HepG2 (cell line): ENCODE results near the gene TUBG1. TPM values are rescaled to one million over a fixed set of nuclear protein-coding genes. Genes with fewer than 3 reads are reported as not detected.

Experiments
- BRCA1 ChIP-seq: sonication (generic); formaldehyde crosslinking; IDR thresholded peaks from 2 replicates; pipeline ENCODE4 v1.4.0; 2020; ENCODE audit warnings: missing genetic modification reagents
- CHD4 ChIP-seq: fragments of 200-600 bp; sonication (generic); IDR thresholded peaks from 2 replicates; pipeline ENCODE4 v1.7.0; 2017; ENCODE audit warnings: mild to moderate bottlenecking, low read length, borderline replicate concordance
- E2F5 ChIP-seq: sonication (generic); formaldehyde crosslinking; conservative IDR thresholded peaks from 2 replicates; pipeline ENCODE4 v1.4.0; 2020; ENCODE audit warnings: missing genetic modification reagents
- FOSL1 ChIP-seq: sonication (generic); formaldehyde crosslinking; IDR thresholded peaks from 2 replicates; pipeline ENCODE4 v1.9.0; 2021; ENCODE audit warnings: missing genetic modification reagents, borderline replicate concordance
- HOXA7 ChIP-seq: sonication (generic); formaldehyde crosslinking; IDR thresholded peaks from 2 replicates; pipeline ENCODE4 v1.8.1; 2022; ENCODE audit warnings: mild to moderate bottlenecking, missing genetic modification reagents, moderate library complexity
- KLF13 ChIP-seq: sonication (generic); formaldehyde crosslinking; IDR thresholded peaks from 2 replicates; pipeline ENCODE4 v1.4.0; 2020; ENCODE audit warnings: mild to moderate bottlenecking, missing genetic modification reagents
- MAX ChIP-seq: IDR thresholded peaks from 2 replicates; pipeline ENCODE4 v1.6.1; 2012; ENCODE audit warnings: inconsistent platforms
- MEF2D ChIP-seq: sonication (generic); formaldehyde crosslinking; IDR thresholded peaks from 2 replicates; pipeline ENCODE4 v1.5.1; 2020; ENCODE audit warnings: mild to moderate bottlenecking, missing genetic modification reagents
- NFKBIZ ChIP-seq: IDR thresholded peaks from 2 replicates; pipeline ENCODE4 v1.6.1; 2018; ENCODE audit warnings: missing genetic modification reagents, missing compliant biosample characterization
- RELA ChIP-seq: sonication (generic); formaldehyde crosslinking; IDR thresholded peaks from 2 replicates; pipeline ENCODE4 v1.4.0; 2020; ENCODE audit warnings: missing genetic modification reagents
- ZBED4 ChIP-seq: sonication (generic); formaldehyde crosslinking; IDR thresholded peaks from 2 replicates; pipeline ENCODE4 v1.4.0; 2020; ENCODE audit warnings: missing genetic modification reagents, borderline replicate concordance
- ZNF292 ChIP-seq: sonication (generic); formaldehyde crosslinking; IDR thresholded peaks from 2 replicates; pipeline ENCODE4 v1.8.1; 2022; ENCODE audit warnings: mild to moderate bottlenecking, low read depth, missing genetic modification reagents, borderline replicate concordance
- ZNF333 ChIP-seq: sonication (generic); formaldehyde crosslinking; IDR thresholded peaks from 2 replicates; pipeline ENCODE4 v1.4.0; 2020; ENCODE audit warnings: mild to moderate bottlenecking, missing genetic modification reagents, borderline replicate concordance
- ZNF382 ChIP-seq: sonication (generic); formaldehyde crosslinking; IDR thresholded peaks from 2 replicates; pipeline ENCODE4 v1.5.0; 2020; ENCODE audit warnings: missing genetic modification reagents, mild to moderate bottlenecking, borderline replicate concordance
- polyA plus RNA-seq, 8 experiments: library from polyadenylated mRNA; depleted of rRNA in 3 of 8; stranded (reverse) in 7 of 8; unstranded in 1 of 8; fragments of >200 nt; fragmentation: Illumina TruSeq in 4 of 8; extraction: Trizol in 4 of 8; gene quantifications; 2 replicates each; pipeline versions ENCODE4 v1.2.1 to v1.2.3, GENCODE V29; 2011 to 2016; ENCODE audit warnings: low read depth in 4 of 8, missing spikeins in 1 of 8, mixed read lengths in 1 of 8; ENCODE audit not compliant: insufficient read depth in 1 of 8
- total RNA-seq, 5 experiments: library from RNA; depleted of rRNA; stranded (reverse); fragments of >200 nt; fragmentation: Illumina TruSeq; extraction: Trizol; gene quantifications; 2 replicates each; pipeline ENCODE4 v1.2.3, GENCODE V29; 2016; ENCODE audit warnings: low read depth in 1 of 5
- TF ChIP-seq, protein P1 (sequence below): sonication (generic); formaldehyde crosslinking; IDR thresholded peaks from 2 replicates; pipeline ENCODE4 v1.5.0; 2020; ENCODE audit warnings: missing genetic modification reagents
- TF ChIP-seq, protein P2 (sequence below): sonication (generic); formaldehyde crosslinking; IDR thresholded peaks from 2 replicates; pipeline ENCODE4 v1.4.0; 2020; ENCODE audit warnings: missing genetic modification reagents; ENCODE audit errors: not compliant biosample characterization

TUBG1 gene
- total and polyA plus RNA-seq, 2 of the 13 experiments (the other 11 are each of a cell fraction or from before 2014, with no cell fraction given) = 74.1 to 137 TPM

DNA sequence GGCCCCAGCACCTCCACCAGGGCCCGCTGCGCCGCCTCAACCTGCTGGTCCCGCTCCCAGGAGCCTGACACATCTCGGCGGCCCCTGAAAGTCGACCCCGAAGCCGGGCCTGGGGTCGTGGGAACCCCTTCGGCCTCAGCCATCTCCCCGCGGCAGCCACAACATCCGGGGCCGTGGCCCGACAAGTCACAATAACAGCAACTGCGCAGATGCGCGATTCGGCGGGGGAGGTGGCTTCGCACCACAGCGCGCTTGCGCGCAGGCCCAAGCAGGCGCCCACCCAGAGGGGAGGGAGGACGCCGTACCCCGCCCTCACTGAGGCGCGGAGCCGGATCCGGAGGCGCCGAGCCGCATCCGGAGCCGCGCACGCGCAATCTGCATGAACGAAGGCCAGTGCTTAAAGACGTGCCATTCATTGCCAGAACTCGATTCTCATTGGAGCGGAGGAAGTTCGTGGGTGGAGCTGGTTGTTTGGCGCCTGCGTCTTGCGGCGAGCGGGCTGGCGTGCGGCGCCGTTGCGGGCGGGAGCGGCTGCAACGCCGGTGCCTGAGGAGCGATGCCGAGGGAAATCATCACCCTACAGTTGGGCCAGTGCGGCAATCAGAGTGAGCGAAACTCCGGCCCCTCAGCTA lies at the start of gene TUBG1, which contains the start of gene RETREG3 (continued):
- TF ChIP-seq MEF2D (CRISPR knock-in tag) (no peak; the same call in 1 of the 2 replicates), KLF13 (no peak), E2F5 (no peak), HOXA7 (no peak), CHD4 (no peak), ZNF292 (CRISPR knock-in tag) (peak; percentile 86; the same call in 1 of the 2 replicates), ZBED4 (CRISPR knock-in tag) (no peak), MAX (peak; percentile 71), FOSL1 (CRISPR knock-in tag) (peak; percentile 28; the same call in 1 of the 2 replicates), ZNF333 (peak; percentile 94; the same call in 1 of the 2 replicates), ZNF382 (CRISPR knock-in tag) (no peak), RELA (0 out of 2 replicates have a peak, but pooled peaks have one; percentile 35), NFKBIZ (peak; percentile 72; the same call in 1 of the 2 replicates), BRCA1 (peak; percentile 93; the same call in 1 of the 2 replicates)
- TF ChIP-seq, protein P1, sequence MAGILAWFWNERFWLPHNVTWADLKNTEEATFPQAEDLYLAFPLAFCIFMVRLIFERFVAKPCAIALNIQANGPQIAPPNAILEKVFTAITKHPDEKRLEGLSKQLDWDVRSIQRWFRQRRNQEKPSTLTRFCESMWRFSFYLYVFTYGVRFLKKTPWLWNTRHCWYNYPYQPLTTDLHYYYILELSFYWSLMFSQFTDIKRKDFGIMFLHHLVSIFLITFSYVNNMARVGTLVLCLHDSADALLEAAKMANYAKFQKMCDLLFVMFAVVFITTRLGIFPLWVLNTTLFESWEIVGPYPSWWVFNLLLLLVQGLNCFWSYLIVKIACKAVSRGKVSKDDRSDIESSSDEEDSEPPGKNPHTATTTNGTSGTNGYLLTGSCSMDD = no peak
- TF ChIP-seq, protein P2, sequence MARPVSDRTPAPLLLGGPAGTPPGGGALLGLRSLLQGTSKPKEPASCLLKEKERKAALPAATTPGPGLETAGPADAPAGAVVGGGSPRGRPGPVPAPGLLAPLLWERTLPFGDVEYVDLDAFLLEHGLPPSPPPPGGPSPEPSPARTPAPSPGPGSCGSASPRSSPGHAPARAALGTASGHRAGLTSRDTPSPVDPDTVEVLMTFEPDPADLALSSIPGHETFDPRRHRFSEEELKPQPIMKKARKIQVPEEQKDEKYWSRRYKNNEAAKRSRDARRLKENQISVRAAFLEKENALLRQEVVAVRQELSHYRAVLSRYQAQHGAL (CRISPR knock-in tag) = peak; percentile 91
